Ishikawa (cell line): Measurements from ENCODE around the gene ZDHHC8.
A peak's percentile ranks its signal among the peaks of the same experiment; 100 is the strongest.

ENCODE experiments used
- CEBPB ChIP-seq: IDR thresholded peaks from 2 replicates; pipeline ENCODE4 v1.6.1; 2012
- CREB1 ChIP-seq: IDR thresholded peaks from 2 replicates; pipeline ENCODE4 v1.6.1; 2012; ENCODE audit warnings: low read depth
- EGR1 ChIP-seq: IDR thresholded peaks from 2 replicates; pipeline ENCODE4 v1.6.1; 2012
- EP300 ChIP-seq: IDR thresholded peaks from 2 replicates; pipeline ENCODE4 v1.6.1; 2012; ENCODE audit warnings: borderline replicate concordance
- FOXM1 ChIP-seq: IDR thresholded peaks from 2 replicates; pipeline ENCODE4 v1.6.1; 2012; ENCODE audit warnings: low read depth, borderline replicate concordance
- NFIC ChIP-seq: IDR thresholded peaks from 2 replicates; pipeline ENCODE4 v1.6.1; 2012
- RAD21 ChIP-seq: IDR thresholded peaks from 2 replicates; pipeline ENCODE4 v1.6.1; 2012; ENCODE audit warnings: low read depth
- TAF1 ChIP-seq: IDR thresholded peaks from 2 replicates; pipeline ENCODE4 v1.6.1; 2012; ENCODE audit warnings: low read depth, mild to moderate bottlenecking
- TCF12 ChIP-seq: IDR thresholded peaks from 2 replicates; pipeline ENCODE4 v1.6.1; 2012; ENCODE audit warnings: low read depth
- TEAD4 ChIP-seq: IDR thresholded peaks from 2 replicates; pipeline ENCODE4 v1.6.1; 2012
- YY1 ChIP-seq: IDR thresholded peaks from 2 replicates; pipeline ENCODE4 v1.6.1; 2012; ENCODE audit warnings: low read depth
- ZBTB7A ChIP-seq: IDR thresholded peaks from 2 replicates; pipeline ENCODE4 v1.6.1; 2012; ENCODE audit warnings: low read depth
- TF ChIP-seq, protein P1 (sequence below): IDR thresholded peaks from 2 replicates; pipeline ENCODE4 v1.6.1; 2012
- TF ChIP-seq, protein P2 (sequence below): IDR thresholded peaks from 2 replicates; pipeline ENCODE4 v1.6.1; 2012
- TF ChIP-seq, protein P3 (sequence below): IDR thresholded peaks from 2 replicates; pipeline ENCODE4 v1.6.1; 2012; ENCODE audit warnings: low read depth, mild to moderate bottlenecking

The ZDHHC8 gene

DNA sequence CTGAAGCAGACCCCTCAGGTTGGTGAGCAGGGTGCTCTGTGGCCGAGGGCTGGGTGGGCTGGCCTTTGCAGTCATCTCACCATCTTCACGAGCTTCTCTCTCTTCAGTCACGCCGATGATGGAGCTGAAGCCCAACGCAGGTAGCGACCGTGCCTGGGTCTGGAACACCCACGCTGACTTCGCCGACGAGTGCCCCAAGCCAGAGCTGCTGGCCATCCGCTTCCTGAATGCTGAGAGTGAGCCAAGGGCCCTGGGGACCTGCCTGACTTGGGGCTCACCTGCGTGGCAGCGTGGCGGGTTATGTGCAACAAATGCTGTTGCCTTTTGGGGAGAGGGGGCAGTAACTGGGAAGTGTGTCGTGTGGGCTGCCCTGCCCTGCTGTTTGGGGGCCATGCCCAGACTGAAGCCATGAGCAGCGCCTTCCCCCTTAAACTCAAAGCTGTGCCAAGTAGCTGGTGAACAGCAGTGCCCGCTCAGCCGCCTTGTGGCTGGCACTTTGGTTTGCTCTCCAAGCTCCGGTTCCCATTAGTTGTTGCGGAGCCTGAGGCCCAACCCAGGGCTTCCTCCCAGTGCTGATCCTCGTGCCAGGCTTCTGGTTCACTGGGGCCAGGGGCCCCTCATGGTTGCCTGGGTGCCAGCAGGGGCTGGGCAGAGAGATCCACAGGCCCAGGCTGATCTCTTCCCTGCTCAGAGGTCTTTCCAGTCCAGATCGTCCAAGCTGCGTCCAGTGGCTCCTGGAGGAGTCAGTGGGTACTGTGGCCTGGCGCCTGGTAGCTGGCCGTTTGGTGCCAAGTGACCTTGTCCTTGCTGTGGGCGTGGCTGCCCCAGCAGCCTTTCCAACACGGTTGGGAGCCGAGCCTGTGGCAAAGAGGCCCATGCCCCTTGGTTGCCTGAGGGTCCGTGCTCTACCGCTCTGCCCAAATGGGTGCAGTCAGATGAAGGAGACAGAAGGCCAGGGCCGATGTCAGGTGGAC lies 6.1 kb upstream of the ZDHHC8 start:
- TF ChIP-seq, protein P1, sequence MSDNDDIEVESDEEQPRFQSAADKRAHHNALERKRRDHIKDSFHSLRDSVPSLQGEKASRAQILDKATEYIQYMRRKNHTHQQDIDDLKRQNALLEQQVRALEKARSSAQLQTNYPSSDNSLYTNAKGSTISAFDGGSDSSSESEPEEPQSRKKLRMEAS = no peak
- no peak for TF ChIP-seq YY1
- TF ChIP-seq FOXM1 = no peak
- TF ChIP-seq, protein P2, sequence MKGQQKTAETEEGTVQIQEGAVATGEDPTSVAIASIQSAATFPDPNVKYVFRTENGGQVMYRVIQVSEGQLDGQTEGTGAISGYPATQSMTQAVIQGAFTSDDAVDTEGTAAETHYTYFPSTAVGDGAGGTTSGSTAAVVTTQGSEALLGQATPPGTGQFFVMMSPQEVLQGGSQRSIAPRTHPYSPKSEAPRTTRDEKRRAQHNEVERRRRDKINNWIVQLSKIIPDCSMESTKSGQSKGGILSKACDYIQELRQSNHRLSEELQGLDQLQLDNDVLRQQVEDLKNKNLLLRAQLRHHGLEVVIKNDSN = no peak
- TF ChIP-seq TAF1 = no peak
- TF ChIP-seq NFIC = no peak
- TF ChIP-seq TCF12 = no peak
- TF ChIP-seq CREB1 = no peak
- no peak for TF ChIP-seq TEAD4
- TF ChIP-seq, protein P3, sequence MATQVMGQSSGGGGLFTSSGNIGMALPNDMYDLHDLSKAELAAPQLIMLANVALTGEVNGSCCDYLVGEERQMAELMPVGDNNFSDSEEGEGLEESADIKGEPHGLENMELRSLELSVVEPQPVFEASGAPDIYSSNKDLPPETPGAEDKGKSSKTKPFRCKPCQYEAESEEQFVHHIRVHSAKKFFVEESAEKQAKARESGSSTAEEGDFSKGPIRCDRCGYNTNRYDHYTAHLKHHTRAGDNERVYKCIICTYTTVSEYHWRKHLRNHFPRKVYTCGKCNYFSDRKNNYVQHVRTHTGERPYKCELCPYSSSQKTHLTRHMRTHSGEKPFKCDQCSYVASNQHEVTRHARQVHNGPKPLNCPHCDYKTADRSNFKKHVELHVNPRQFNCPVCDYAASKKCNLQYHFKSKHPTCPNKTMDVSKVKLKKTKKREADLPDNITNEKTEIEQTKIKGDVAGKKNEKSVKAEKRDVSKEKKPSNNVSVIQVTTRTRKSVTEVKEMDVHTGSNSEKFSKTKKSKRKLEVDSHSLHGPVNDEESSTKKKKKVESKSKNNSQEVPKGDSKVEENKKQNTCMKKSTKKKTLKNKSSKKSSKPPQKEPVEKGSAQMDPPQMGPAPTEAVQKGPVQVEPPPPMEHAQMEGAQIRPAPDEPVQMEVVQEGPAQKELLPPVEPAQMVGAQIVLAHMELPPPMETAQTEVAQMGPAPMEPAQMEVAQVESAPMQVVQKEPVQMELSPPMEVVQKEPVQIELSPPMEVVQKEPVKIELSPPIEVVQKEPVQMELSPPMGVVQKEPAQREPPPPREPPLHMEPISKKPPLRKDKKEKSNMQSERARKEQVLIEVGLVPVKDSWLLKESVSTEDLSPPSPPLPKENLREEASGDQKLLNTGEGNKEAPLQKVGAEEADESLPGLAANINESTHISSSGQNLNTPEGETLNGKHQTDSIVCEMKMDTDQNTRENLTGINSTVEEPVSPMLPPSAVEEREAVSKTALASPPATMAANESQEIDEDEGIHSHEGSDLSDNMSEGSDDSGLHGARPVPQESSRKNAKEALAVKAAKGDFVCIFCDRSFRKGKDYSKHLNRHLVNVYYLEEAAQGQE = no peak
- TF ChIP-seq CEBPB = no peak
- TF ChIP-seq ZBTB7A = no peak

DNA sequence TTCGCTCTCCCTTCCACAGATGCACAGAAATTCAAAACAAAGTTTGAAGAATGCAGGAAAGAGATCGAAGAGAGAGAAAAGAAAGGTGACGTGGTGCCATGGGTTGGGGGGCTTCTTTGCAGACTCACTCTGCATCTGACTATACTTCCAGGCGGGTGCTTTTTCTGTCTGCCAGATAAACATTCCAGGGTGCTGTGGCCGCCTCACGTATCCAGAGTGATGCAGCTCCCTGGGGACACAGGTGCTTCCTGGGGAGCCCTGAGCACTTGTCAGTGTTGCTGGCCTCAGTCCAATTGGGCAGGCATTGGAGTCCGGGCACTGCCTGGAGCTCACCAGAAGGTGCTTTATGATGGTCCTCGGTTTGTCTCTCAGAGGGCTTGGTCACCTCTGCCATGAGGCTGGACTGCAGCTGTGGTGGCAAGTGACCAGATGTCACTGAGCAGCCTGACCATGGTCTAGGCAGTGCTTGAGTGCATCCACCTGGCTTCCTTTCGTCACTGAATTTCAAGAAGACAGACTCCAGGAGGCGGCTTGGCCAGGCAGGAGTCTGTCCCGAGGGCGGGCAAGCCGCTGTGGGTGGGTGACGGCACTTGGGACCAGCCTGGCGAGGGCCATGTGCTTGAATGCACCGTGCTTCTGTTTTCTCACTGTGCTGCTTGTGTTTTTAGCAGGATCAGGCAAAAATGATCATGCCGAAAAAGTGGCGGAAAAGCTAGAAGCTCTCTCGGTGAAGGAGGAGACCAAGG lies 5.1 kb upstream of the ZDHHC8 start:
- TF ChIP-seq EGR1 (0 out of 2 replicates have a peak, but pooled peaks have one; percentile 2), TEAD4 (no peak)

DNA sequence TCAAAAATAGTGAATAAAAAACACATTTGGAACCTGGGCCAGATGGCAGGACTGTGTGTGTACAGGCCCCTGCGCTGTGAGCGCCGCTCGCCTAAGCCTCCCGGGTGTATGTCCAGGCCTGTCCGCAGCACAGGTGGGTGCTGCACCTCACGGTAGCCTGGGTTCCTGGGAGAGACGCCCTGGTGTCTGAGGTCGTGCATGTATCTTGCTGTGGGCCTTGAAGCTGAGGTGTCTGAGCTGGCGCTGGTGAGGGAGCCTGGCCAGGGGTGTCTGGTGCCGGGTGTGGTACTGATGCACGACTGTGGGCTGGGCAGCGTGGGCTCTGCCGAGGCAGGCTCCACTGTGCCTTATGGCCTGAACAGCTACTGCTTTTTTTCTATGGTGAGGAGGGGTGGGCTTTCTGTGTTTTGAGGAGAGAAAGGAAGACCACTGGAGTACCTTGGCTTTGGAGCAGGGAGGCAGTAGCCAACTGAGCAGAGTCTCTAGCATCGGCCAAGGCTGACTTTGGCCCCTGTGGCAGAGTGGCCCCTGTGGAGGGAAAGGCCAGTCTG lies 4.2 kb upstream of the ZDHHC8 start:
- TF ChIP-seq RAD21 (no peak), CEBPB (no peak), TCF12 (no peak), NFIC (no peak), FOXM1 (no peak), TAF1 (no peak), TEAD4 (no peak), ZBTB7A (no peak), YY1 (no peak)
- TF ChIP-seq, protein P3 = no peak
- TF ChIP-seq, protein P1 = no peak
- TF ChIP-seq, protein P2 = no peak

DNA sequence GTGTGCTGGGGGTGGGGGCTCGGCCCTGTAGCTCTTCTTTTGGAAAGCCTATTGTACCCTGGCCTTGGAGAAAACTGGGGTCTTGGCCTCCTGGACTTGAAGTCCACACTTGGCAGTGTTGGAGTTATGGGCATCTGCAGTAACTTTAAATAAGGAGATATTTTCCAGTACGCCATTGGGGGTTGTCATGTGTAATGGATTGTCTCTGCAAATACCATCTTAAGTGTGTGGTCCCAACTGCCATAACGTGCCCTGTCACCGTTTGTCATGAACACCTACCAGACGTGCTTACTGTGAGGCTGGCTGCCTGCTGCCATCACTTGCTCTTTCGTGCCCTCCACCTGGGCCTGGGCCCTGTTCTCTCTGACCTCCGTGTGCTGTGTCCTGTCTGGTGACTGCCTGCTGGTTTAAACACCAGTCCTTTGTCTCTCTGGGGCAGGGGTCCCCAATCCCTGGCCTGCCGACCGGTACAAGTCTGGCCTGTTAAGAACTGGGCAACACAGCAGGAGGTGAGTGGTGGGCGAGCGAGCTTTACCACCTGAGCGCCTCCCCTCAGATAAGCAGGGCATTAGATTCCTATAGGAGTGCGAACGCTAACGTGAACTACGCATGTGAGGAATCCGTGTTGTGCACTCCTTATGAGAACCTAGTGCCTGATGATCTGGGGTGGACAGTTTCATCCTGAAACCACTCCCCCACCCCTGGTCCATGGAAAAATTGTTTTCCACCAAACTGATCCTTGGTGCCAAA lies 3.6 kb upstream of the ZDHHC8 start:
- TF ChIP-seq TCF12 (no peak), YY1 (no peak), CEBPB (no peak), CREB1 (no peak)

DNA sequence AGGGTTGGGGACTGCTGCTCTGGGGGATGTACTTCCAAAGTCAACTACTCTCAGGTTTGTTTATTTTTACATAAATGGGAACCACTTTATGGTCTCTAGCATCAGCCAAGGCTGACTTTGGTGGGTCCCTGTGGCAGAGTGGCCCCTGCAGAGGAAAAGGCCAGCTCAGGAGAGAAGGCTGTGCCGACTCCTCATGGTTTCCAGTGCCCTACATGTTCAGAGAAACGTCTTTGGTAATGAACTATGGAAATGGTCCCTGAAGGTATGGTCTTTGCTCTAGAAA lies 3.0 kb upstream of the ZDHHC8 start:
- TF ChIP-seq, protein P3 = no peak
- TF ChIP-seq NFIC = no peak
- TF ChIP-seq CREB1 = no peak
- TF ChIP-seq YY1 = no peak
- TF ChIP-seq, protein P1 = no peak
- TF ChIP-seq FOXM1 = no peak
- TF ChIP-seq, protein P2 = no peak
- TF ChIP-seq TAF1 = no peak
- TF ChIP-seq EGR1 = no peak
- TF ChIP-seq CEBPB = no peak
- no peak for TF ChIP-seq EP300
- no peak for TF ChIP-seq TCF12
